Right cardiac atrium (tissue), 5 donors: ENCODE measurements around the gene ANXA2R. TPM values are rescaled to one million over a fixed set of nuclear protein-coding genes. Genes with fewer than 3 reads are reported as not detected.
A peak's percentile ranks its signal among the peaks of the same experiment; 100 is the strongest.

Experiments
- ATAC-seq, 2 donors: fragments of 200-7000 bp; cut with Tn5 transposase; one replicate each; pipeline versions ENCODE4 v1.8.0 to v1.9.1; 2020; ENCODE audit warnings: moderate library complexity in 2 of 2, mild to moderate bottlenecking in 1 of 2
- DNase-seq, 3 donors: peaks; one replicate each; pipeline ENCODE4 v3.0.0-alpha.2; 2020
- H3K27ac ChIP-seq: one replicate; pipeline ENCODE4 v1.5.1; 2013; ENCODE audit warnings: mild to moderate bottlenecking, low read length, control low read depth, moderate library complexity
- H3K27me3 ChIP-seq: one replicate; pipeline ENCODE4 v1.6.1; 2013; ENCODE audit not compliant: control insufficient read depth, insufficient read depth
- H3K4me1 ChIP-seq: one replicate; pipeline ENCODE4 v1.6.1; 2013; ENCODE audit warnings: low read length; ENCODE audit not compliant: control insufficient read depth, insufficient read depth
- H3K4me3 ChIP-seq: one replicate; pipeline ENCODE4 v1.5.1; 2013; ENCODE audit warnings: low read length, control low read depth
- H3K9me3 ChIP-seq: one replicate; pipeline ENCODE4 v1.6.1; 2013; ENCODE audit warnings: low read length; ENCODE audit not compliant: control insufficient read depth
- WGBS: extraction: QIAGEN DNeasy Blood & Tissue Kit; methylation state at CpG from one replicate; pipeline ENCODE4 v1.1.7; 2013; 5-methylcytosine and 5-hydroxymethylcytosine counted together
- intact Hi-C, 4 donors: fragments of 100-400 bp; cut with DNase I; formaldehyde crosslinking; loops; one replicate each; pipeline versions ENCODE4 v1.11.0 to v1.14.0; 2022 to 2023
- polyA plus RNA-seq: library from polyadenylated mRNA; stranded (reverse); fragments of 200-250 nt; gene quantifications from one replicate; pipeline ENCODE4 v1.2.3, GENCODE V29; 2013
- total RNA-seq, 4 donors: library from RNA; stranded (reverse); fragmentation: NEBNext Ultra II Directional; extraction: Animal tissue kit (Norgen Biotek cat#: 25700); gene quantifications; one replicate each; pipeline ENCODE4 v1.2.1, GENCODE V29; 2021
- donor health status: healthy with polysubstance abuse.
- donor health status: DM: no; HTN: yes; CAD: no.
- donor health status: DM: no; HTN: no; CAD: no.
- donor health status: DM: no; HTN: yes; CAD: no; lungs with severe emphysema.
- donor health status: DM: yes; HTN: yes; CAD: no.

The ANXA2R gene
- total and polyA plus RNA-seq, 5 donors = 0.95 to 1.9 (median 1.4) TPM

GRCh38 chr5:43041110-43041668 lies 1.1 kb upstream of the ANXA2R start:
- peak in 1 of 2 donors; percentile 0 for ATAC-seq
- peaks cover 2% of the 10 kb centered on the region for H3K9me3 ChIP-seq
- DNase-seq = peak; percentile 46 to 80 (median 68)
- intact Hi-C loops = loop anchor here in 2 of 4 donors (2.0 kb wide), 2 partner anchors 24 to 48 kb away; no protein-coding TSS in a partner anchor
- H3K27ac ChIP-seq = peak overlapping the region; percentile 96
- H3K4me1 ChIP-seq = no peaks in the 10 kb centered on the region
- WGBS = 3% methylated on average over 18 of the region's 18 CpGs
- no peaks in the 10 kb centered on the region for H3K27me3 ChIP-seq
- H3K4me3 ChIP-seq = peak overlapping the region; percentile 52

- H3K4me1 ChIP-seq = no peaks in the 10 kb centered on the region
These were observed 440 bp downstream of the ANXA2R start for GRCh38 chr5:43039471-43040286.

GRCh38 chr5:43039152-43039470 lies 1.0 kb downstream of the ANXA2R start:
- peak overlapping the region; percentile 97 for H3K27ac ChIP-seq
- peak overlapping the region; percentile 52 for H3K4me3 ChIP-seq
- no peaks in the 10 kb centered on the region for H3K4me1 ChIP-seq
- intact Hi-C loops = loop anchor here in 1 of 4 donors (5.0 kb wide), 1 partner anchor 47 kb away; no protein-coding TSS in a partner anchor
- H3K27me3 ChIP-seq = no peaks in the 10 kb centered on the region
- DNase-seq (no peak), ATAC-seq (no peak)
- H3K9me3 ChIP-seq = peaks cover 2% of the 10 kb centered on the region
- 46% methylated on average over 6 of the region's 6 CpGs for WGBS

More at GRCh38 chr5:43039471-43040286, 440 bp downstream of the ANXA2R start:
- H3K27me3 ChIP-seq = no peaks in the 10 kb centered on the region
- ATAC-seq (peak; percentile 29 to 56), DNase-seq (peak; percentile 72 to 90 (median 88))
- intact Hi-C loops = loop anchor here in 2 of 4 donors (2.0 to 5.0 kb wide), 3 partner anchors 25 to 47 kb away; no protein-coding TSS in a partner anchor
- peaks cover 2% of the 10 kb centered on the region for H3K9me3 ChIP-seq
- H3K4me3 ChIP-seq = peak overlapping the region; percentile 52
- H3K27ac ChIP-seq = peak overlapping the region; percentile 97
- WGBS = 13% methylated on average over 35 of the region's 35 CpGs

GRCh38 chr5:43038496-43038989 lies 1.6 kb downstream of the ANXA2R start:
- peak overlapping the region; percentile 59 for H3K4me3 ChIP-seq
- no peaks in the 10 kb centered on the region for H3K27me3 ChIP-seq
- ATAC-seq (no peak), DNase-seq (peak in 1 of 3 donors; percentile 62)
- peaks cover 2% of the 10 kb centered on the region for H3K9me3 ChIP-seq
- no peaks in the 10 kb centered on the region for H3K4me1 ChIP-seq
- intact Hi-C loops = loop anchor here in 1 of 4 donors (5.0 kb wide), 1 partner anchor 46 kb away; no protein-coding TSS in a partner anchor
- WGBS = 35% methylated on average over 17 of the region's 17 CpGs
- H3K27ac ChIP-seq = peak overlapping the region; percentile 84

- intact Hi-C loops = loop anchor here in 2 of 4 donors (2.0 to 5.0 kb wide), 2 partner anchors 15 to 46 kb away; no protein-coding TSS in a partner anchor
- 20% methylated on average over 24 of the region's 24 CpGs for WGBS
- Histone ChIP-seq H3K9me3 (peaks cover 2% of the 10 kb centered on the region), H3K27me3 (no peaks in the 10 kb centered on the region), H3K4me1 (no peaks in the 10 kb centered on the region), H3K4me3 (peak overlapping the region; percentile 59), H3K27ac (peak overlapping the region; percentile 86)
- ATAC-seq (no peak), DNase-seq (no peak)
These were observed 2.3 kb downstream of the ANXA2R start for GRCh38 chr5:43037636-43038495.

GRCh38 chr5:43036856-43037635 lies 3.1 kb downstream of the ANXA2R start:
- Histone ChIP-seq H3K27me3 (no peaks in the 10 kb centered on the region), H3K4me3 (peak overlapping the region; percentile 59), H3K27ac (peak overlapping the region; percentile 86), H3K4me1 (no peaks in the 10 kb centered on the region), H3K9me3 (peaks cover 2% of the 10 kb centered on the region)
- DNase-seq (peak in 1 of 3 donors; percentile 63), ATAC-seq (no peak)
- intact Hi-C loops = loop anchor here in 2 of 4 donors (2.0 to 5.0 kb wide), 2 partner anchors 14 to 45 kb away; no protein-coding TSS in a partner anchor
- WGBS = 26% methylated on average over 36 of the region's 36 CpGs

- ATAC-seq (no peak), DNase-seq (no peak)
- no peaks in the 10 kb centered on the region for H3K4me1 ChIP-seq
- intact Hi-C loops = loop anchor here in 2 of 4 donors (2.0 to 5.0 kb wide), 2 partner anchors 14 to 44 kb away; no protein-coding TSS in a partner anchor
- WGBS = 74% methylated on average over 1 of the region's 1 CpG
- H3K27me3 ChIP-seq = no peaks in the 10 kb centered on the region
- no peak overlapping the region for H3K4me3 ChIP-seq
- H3K9me3 ChIP-seq = peaks cover 2% of the 10 kb centered on the region
- H3K27ac ChIP-seq = no peak overlapping the region
These were observed 3.7 kb downstream of the ANXA2R start for GRCh38 chr5:43036409-43036808.

- H3K27ac ChIP-seq = no peak overlapping the region
- WGBS = 42% methylated on average over 5 of the region's 5 CpGs
- no peak for DNase-seq
- no peaks in the 10 kb centered on the region for H3K9me3 ChIP-seq
- peak in 1 of 2 donors; percentile 45 for ATAC-seq
- no peaks in the 10 kb centered on the region for H3K27me3 ChIP-seq
- intact Hi-C loops = no loop called here
- H3K4me1 ChIP-seq = no peaks in the 10 kb centered on the region
- H3K4me3 ChIP-seq = no peak overlapping the region
These were observed 5.5 kb downstream of the ANXA2R start for GRCh38 chr5:43034591-43034968.

- Histone ChIP-seq H3K27ac (no peak overlapping the region), H3K4me1 (no peaks in the 10 kb centered on the region), H3K9me3 (no peaks in the 10 kb centered on the region), H3K27me3 (no peaks in the 10 kb centered on the region), H3K4me3 (no peak overlapping the region)
- 36% methylated on average over 41 of the region's 41 CpGs for WGBS
- ATAC-seq = peak in 1 of 2 donors; percentile 34
- intact Hi-C loops = no loop called here
- peak in 1 of 3 donors; percentile 46 for DNase-seq
These were observed 6.1 kb downstream of the ANXA2R start for GRCh38 chr5:43033841-43034590.
